ENCODE data around the gene RASAL1.

DNA sequence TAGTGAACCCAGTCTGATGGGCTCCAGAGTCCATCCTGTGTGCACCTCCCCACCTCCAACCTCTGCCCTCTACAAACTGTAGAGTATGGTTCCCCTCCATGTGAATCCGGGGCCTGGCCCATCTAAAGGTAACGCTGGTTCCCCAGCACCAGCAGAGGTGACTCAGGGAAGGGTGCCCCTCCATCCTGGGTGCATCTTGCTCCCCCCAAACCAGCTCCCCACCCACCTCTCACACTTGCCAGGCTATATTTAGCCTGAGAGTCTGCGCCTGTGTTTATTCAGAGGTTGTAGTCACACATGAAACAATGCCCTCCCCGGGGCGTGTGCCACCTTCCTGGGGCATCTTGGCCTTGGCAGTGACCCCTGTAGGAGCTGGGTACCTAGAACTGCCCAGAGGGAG lies 26.2 kb downstream of the RASAL1 start:
- TF ChIP-seq CTCF (conservative IDR thresholded peaks at IDR 0.05 in 1 of 2, IDR thresholded peaks at IDR 0.05 in 1 of 2; ENCODE audit: extremely low read depth in 1 of 2, insufficient read depth in 1 of 2, low read depth in 1 of 2, low read length in 2 of 2) (no peak), EZH2 (IDR thresholded peaks at IDR 0.05; ENCODE audit: borderline replicate concordance, low read length) (no peak)
